GM18867 (cell line): ENCODE data around the gene IL10RA.

ENCODE experiments used
- ATAC-seq: cut with Tn5 transposase; IDR thresholded peaks from one replicate; pipeline ENCODE4 v1.9.1; 2021; ENCODE audit warnings: mild to moderate bottlenecking, moderate library complexity; ENCODE audit not compliant: unreplicated experiment

IL10RA gene

GRCh38 chr11:118042796-118043195 lies 56.6 kb downstream of the IL10RA start:
- ATAC-seq, result no peak

- no peak for ATAC-seq
Observed at GRCh38 chr11:118045191-118045590, 59.0 kb downstream of the IL10RA start.

- no peak for ATAC-seq
Observed at GRCh38 chr11:118046051-118046963, 60.1 kb downstream of the IL10RA start.

- no peak for ATAC-seq
Observed at GRCh38 chr11:118046964-118047700, 60.9 kb downstream of the IL10RA start.

- no peak for ATAC-seq
Observed at GRCh38 chr11:118047749-118048148, 61.6 kb downstream of the IL10RA start.

GRCh38 chr11:118048472-118049370 lies 62.5 kb downstream of the IL10RA start:
- no peak for ATAC-seq

GRCh38 chr11:118049771-118050170 lies 63.6 kb downstream of the IL10RA start:
- ATAC-seq, result no peak

- ATAC-seq, result no peak
Observed at GRCh38 chr11:118050208-118050891, 64.2 kb downstream of the IL10RA start.
